ENCODE data around the gene ROCK2.

GRCh38 chr2:11327871-11328270 is 16.6 kb downstream of the ROCK2 start:
- TF ChIP-seq POLR2A (IDR thresholded peaks at IDR 0.05) (no peak), CTCF (IDR thresholded peaks at IDR 0.05) (no peak), POLR2AphosphoS5 (IDR thresholded peaks at IDR 0.05) (no peak)

Measured in sigmoid colon (tissue), 4 donors.